Brain microvascular endothelial cell (primary cell): ENCODE measurements around the gene SLC1A7.

Source experiments
- DNase-seq: peaks from one replicate; pipeline ENCODE4 v3.0.0-alpha.2; 2020
- H3K27ac ChIP-seq: fragments of 250-450 bp; sonication (Bioruptor Pico); 2 replicates; pipeline ENCODE4 v1.5.1; 2020; ENCODE audit warnings: mild to moderate bottlenecking, moderate library complexity
- H3K27me3 ChIP-seq: fragments of 250-450 bp; sonication (Bioruptor Pico); replicated peaks from 2 replicates; pipeline ENCODE4 v1.5.1; 2020; ENCODE audit warnings: mild to moderate bottlenecking
- H3K36me3 ChIP-seq: fragments of 250-450 bp; sonication (Bioruptor Pico); replicated peaks from 2 replicates; pipeline ENCODE4 v1.5.1; 2020; ENCODE audit warnings: mild to moderate bottlenecking
- H3K4me3 ChIP-seq: 2 replicates; pipeline ENCODE4 v1.5.1; 2011; ENCODE audit warnings: low read depth, mild to moderate bottlenecking, control low read depth, low read length, moderate library complexity
- in situ Hi-C: cut with HindIII; loops from 2 replicates; pipeline ENCODE4 v1.10.0; 2017; ENCODE audit warnings: low sequenced_read_pairs, low pct_ligation_motif_present
- TF ChIP-seq, protein P1 (sequence below): IDR thresholded peaks from 2 replicates; pipeline ENCODE4 v1.5.1; 2011; ENCODE audit warnings: low read depth, mild to moderate bottlenecking, moderate library complexity, low read length, control low read depth, inconsistent platforms; ENCODE audit errors: missing control alignments

SLC1A7 gene

DNA sequence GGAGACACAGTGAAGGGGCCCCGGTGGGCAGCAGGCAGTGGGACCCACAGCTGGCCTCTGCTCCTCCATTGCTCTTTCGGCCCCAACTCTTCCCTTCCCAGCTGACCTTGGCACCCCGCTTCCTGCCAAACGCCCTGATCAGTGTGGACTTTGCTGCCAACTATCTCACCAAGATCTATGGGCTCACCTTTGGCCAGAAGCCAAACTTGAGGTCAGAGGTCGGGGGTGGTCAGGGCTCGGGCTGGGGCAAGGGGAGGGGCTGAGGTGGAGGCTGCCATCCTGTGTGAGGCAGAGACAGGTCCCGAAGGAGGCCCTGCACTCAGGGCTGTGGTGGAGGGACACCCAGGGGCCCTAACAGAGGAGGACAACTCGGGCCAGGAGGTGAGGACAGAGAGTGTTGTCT, 66.7 kb downstream of the SLC1A7 start:
- H3K27me3 ChIP-seq = no peaks in the 10 kb centered on the region
- H3K36me3 ChIP-seq = no peaks in the 10 kb centered on the region
- DNase-seq = no peak
- H3K4me3 ChIP-seq = no peak overlapping the region
- H3K27ac ChIP-seq = no peak overlapping the region
- TF ChIP-seq, protein P1, sequence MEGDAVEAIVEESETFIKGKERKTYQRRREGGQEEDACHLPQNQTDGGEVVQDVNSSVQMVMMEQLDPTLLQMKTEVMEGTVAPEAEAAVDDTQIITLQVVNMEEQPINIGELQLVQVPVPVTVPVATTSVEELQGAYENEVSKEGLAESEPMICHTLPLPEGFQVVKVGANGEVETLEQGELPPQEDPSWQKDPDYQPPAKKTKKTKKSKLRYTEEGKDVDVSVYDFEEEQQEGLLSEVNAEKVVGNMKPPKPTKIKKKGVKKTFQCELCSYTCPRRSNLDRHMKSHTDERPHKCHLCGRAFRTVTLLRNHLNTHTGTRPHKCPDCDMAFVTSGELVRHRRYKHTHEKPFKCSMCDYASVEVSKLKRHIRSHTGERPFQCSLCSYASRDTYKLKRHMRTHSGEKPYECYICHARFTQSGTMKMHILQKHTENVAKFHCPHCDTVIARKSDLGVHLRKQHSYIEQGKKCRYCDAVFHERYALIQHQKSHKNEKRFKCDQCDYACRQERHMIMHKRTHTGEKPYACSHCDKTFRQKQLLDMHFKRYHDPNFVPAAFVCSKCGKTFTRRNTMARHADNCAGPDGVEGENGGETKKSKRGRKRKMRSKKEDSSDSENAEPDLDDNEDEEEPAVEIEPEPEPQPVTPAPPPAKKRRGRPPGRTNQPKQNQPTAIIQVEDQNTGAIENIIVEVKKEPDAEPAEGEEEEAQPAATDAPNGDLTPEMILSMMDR = no peak
- in situ Hi-C loops = no loop called here

DNA sequence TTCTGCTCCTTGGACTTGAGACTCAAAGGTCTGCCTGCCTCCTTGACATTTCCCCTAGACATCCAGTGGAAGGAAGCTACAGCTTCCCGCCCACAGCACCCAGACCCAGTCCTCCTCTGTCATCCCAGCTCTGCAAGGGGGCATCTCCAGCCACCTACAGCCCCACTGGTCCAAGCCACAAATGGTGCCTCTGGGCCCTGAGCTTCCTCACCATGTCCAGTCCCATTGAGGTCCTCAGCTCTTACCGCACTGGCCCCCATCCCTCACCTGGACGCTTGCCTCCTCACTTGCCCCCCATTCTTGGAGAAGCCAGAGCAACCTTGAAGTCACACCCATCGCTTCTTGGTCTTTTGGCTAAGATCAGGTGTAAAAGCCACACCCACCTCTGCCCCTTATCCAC, 67.2 kb downstream of the SLC1A7 start:
- Histone ChIP-seq H3K27me3 (no peaks in the 10 kb centered on the region), H3K4me3 (no peak overlapping the region), H3K36me3 (no peaks in the 10 kb centered on the region), H3K27ac (no peak overlapping the region)
- TF ChIP-seq, protein P1 = no peak
- DNase-seq = no peak
- in situ Hi-C loops = no loop called here

DNA sequence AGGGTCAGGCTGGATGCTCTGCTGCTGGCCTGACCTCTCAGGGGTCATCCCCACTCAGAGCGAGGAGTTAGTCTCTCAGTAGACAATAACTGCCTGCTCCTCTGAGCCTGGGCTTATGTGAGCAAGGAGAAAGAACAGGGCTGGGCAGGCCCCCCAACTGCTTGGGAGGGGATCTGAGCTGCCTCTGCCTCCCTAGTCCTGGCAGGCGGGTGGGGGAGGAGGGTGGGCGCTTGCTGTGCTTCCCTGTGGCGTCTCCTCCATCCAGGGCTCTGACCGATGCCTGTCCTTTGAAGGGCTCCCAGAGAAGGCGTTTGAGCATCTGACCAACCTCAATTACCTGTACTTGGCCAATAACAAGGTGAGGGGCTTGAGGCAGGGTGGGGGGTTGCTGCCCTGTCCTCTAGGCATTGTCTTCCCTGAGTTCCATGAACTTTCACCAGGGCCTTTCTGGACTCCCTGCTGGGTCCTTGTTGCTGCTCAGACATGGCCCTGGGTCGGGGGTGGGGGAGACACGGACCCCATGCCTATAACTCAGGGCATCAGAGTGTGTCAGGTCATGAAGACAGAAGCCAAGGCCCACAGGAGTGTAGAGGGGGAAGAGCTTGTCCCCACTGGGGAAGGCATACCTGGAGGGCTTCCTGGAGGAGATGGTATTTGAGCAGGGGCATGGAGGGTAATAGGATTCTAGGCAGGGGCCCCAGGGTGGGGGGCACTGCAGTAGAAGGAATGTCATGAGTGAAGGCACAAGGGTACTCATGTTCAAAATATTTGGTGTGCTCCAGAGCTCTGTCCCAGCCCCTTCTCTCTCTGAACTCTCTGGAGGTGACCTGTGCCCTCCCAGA, 67.9 kb downstream of the SLC1A7 start:
- Histone ChIP-seq H3K36me3 (no peaks in the 10 kb centered on the region), H3K27me3 (no peaks in the 10 kb centered on the region), H3K27ac (no peak overlapping the region), H3K4me3 (no peak overlapping the region)
- TF ChIP-seq, protein P1 = no peak
- no peak for DNase-seq
- in situ Hi-C loops = no loop called here

DNA sequence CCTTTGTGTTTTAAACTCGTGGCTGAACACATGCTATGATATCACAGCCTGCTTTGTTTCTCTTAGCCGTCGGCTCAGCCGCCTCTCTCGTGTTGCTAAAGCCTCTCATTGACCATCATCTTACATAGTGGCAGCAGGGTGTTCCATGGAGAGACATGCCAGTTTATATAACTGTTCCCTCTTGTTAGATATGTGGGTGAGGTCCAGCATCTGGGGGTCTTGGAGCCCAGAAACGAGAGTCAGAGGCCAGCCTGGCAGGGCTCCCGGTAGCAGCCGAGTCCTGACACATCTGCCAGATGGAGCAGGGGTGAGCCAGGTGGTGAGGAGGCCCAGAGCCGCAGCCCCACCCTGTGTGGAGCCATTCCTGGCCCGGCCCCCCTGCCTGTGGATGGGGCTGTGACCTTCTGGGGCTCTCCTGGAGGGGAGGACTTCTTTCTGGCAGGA, 68.5 kb downstream of the SLC1A7 start:
- Histone ChIP-seq H3K4me3 (no peak overlapping the region), H3K36me3 (no peaks in the 10 kb centered on the region), H3K27me3 (no peaks in the 10 kb centered on the region), H3K27ac (no peak overlapping the region)
- TF ChIP-seq, protein P1 = no peak
- in situ Hi-C loops = no loop called here
- DNase-seq = no peak

DNA sequence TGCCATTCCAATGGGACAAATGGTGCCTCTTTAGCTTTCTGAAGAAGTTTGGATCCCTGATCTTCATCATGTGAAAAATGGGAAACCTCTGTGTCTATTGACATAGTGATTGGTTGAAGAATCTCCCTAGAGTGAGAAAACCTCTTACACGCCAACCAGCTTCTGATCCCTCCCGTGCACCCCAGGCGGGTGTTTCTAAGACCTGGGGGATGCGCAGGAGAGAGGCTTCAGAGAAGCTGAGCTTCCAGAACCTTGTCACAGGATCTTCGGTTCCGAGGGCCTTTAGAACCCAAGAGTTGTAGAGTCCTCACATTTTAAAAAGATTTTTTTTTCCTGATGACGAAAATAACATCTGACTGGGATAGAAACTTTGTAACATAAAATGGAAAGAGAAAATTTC, 69.2 kb downstream of the SLC1A7 start:
- Histone ChIP-seq H3K27me3 (no peaks in the 10 kb centered on the region), H3K27ac (no peak overlapping the region), H3K4me3 (no peak overlapping the region), H3K36me3 (no peaks in the 10 kb centered on the region)
- TF ChIP-seq, protein P1 = no peak
- DNase-seq = no peak
- in situ Hi-C loops = no loop called here

DNA sequence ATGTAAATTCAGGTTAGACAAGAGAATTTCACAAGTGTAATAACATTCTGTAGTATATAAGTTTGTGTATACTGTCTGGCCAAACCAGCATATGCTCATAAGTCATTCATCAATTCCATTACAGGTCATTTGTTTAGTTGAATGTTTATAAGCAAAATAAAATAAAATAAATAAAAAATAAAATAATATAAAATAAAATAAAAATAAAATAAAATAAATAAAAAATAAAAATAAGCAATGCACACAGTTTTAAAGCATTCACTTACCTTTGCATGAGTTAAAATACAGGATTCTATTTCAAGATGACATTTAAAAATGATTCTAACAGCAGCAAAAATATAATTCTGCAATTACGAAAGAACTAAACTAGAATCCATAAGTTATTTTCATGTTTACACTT, 70.5 kb downstream of the SLC1A7 start:
- no peak for DNase-seq
- in situ Hi-C loops = no loop called here
- TF ChIP-seq, protein P1 = no peak
- Histone ChIP-seq H3K4me3 (no peak overlapping the region), H3K27me3 (no peaks in the 10 kb centered on the region), H3K36me3 (no peaks in the 10 kb centered on the region), H3K27ac (no peak overlapping the region)
